Astrocyte (in vitro differentiated cells and primary cell): ENCODE results near the gene GYPC. TPM values are rescaled to one million over a fixed set of nuclear protein-coding genes. Genes with fewer than 3 reads are reported as not detected.

Experiments
- DNase-seq: peaks from one replicate; pipeline ENCODE4 v3.0.0-alpha.2; 2010; ENCODE audit warnings: low read depth
- FAIRE-seq: peaks from 2 replicates; lab custom pipeline; 2011; peaks lifted over from hg19 to GRCh38; lab: Jason Lieb, UNC
- H2AFZ ChIP-seq: 2 replicates; pipeline ENCODE4 v1.6.0; 2012; ENCODE audit warnings: low read depth, low read length, inconsistent platforms
- H3K27ac ChIP-seq: 2 replicates; pipeline ENCODE4 v1.5.1; 2011; ENCODE audit warnings: low read depth, low read length, inconsistent platforms
- H3K27me3 ChIP-seq: 2 replicates; pipeline ENCODE4 v1.6.0; 2011; ENCODE audit warnings: low read length, inconsistent platforms; ENCODE audit not compliant: insufficient read depth
- H3K36me3 ChIP-seq: 2 replicates; pipeline ENCODE4 v1.5.1; 2011; ENCODE audit warnings: low read length, inconsistent platforms; ENCODE audit not compliant: insufficient read depth
- H3K4me1 ChIP-seq: 2 replicates; pipeline ENCODE4 v1.5.1; 2011; ENCODE audit warnings: low read length, inconsistent platforms; ENCODE audit not compliant: insufficient read depth
- H3K4me2 ChIP-seq: 2 replicates; pipeline ENCODE4 v1.6.0; 2012; ENCODE audit warnings: low read length, inconsistent platforms
- H3K4me3 ChIP-seq: 2 replicates; pipeline ENCODE4 v1.5.1; 2011; ENCODE audit warnings: low read depth, mild to moderate bottlenecking, low read length, inconsistent platforms; ENCODE audit not compliant: insufficient read depth
- H3K79me2 ChIP-seq: 2 replicates; pipeline ENCODE4 v1.6.0; 2012; ENCODE audit warnings: mild to moderate bottlenecking, low read length, inconsistent platforms; ENCODE audit not compliant: insufficient read depth
- H3K9ac ChIP-seq: 2 replicates; pipeline ENCODE4 v1.6.0; 2012; ENCODE audit warnings: mild to moderate bottlenecking, low read length, inconsistent platforms
- H3K9me3 ChIP-seq: 2 replicates; pipeline ENCODE4 v1.5.1; 2012; ENCODE audit warnings: low read depth, mild to moderate bottlenecking, low read length, inconsistent platforms; ENCODE audit not compliant: insufficient read depth
- H4K20me1 ChIP-seq: 2 replicates; pipeline ENCODE4 v1.6.0; 2012; ENCODE audit warnings: low read length, inconsistent platforms; ENCODE audit not compliant: insufficient read depth
- H3K27ac Mint-ChIP-seq: one replicate; pipeline ENCODE4 v1.8.0; 2021; ENCODE audit warnings: mild to moderate bottlenecking, mixed read lengths; ENCODE audit not compliant: unreplicated experiment
- H3K27me3 Mint-ChIP-seq: one replicate; pipeline ENCODE4 v1.8.0; 2021; ENCODE audit warnings: low read depth, mixed read lengths; ENCODE audit not compliant: unreplicated experiment
- H3K36me3 Mint-ChIP-seq: one replicate; pipeline ENCODE4 v1.8.0; 2021; ENCODE audit warnings: low read depth, mixed read lengths; ENCODE audit not compliant: unreplicated experiment
- H3K4me1 Mint-ChIP-seq: one replicate; pipeline ENCODE4 v1.8.0; 2021; ENCODE audit warnings: low read depth, mixed read lengths; ENCODE audit not compliant: unreplicated experiment
- H3K4me3 Mint-ChIP-seq: one replicate; pipeline ENCODE4 v1.8.0; 2021; ENCODE audit warnings: mild to moderate bottlenecking, moderate library complexity, mixed read lengths; ENCODE audit not compliant: unreplicated experiment
- H3K9me3 Mint-ChIP-seq: one replicate; pipeline ENCODE4 v1.8.0; 2021; ENCODE audit warnings: mild to moderate bottlenecking, mixed read lengths; ENCODE audit not compliant: unreplicated experiment
- CTCF ChIP-seq: IDR thresholded peaks from 2 replicates; pipeline ENCODE4 v1.5.1; 2011; ENCODE audit warnings: low read depth, mild to moderate bottlenecking, inconsistent platforms, low read length, moderate library complexity; ENCODE audit not compliant: insufficient read depth
- EZH2 ChIP-seq: IDR thresholded peaks from 2 replicates; pipeline ENCODE4 v1.6.1; 2012; ENCODE audit warnings: mild to moderate bottlenecking, low read length, inconsistent platforms; ENCODE audit not compliant: insufficient read depth
- total RNA-seq: library from RNA; stranded (reverse); gene quantifications from 2 replicates; pipeline ENCODE4 v1.2.1, GENCODE V29; 2021

Gene GYPC
- total RNA-seq, 1 donor from 2014 or later: 29.3 TPM

- H4K20me1 ChIP-seq: no peaks in the 10 kb centered on the region
- H3K9ac ChIP-seq: no peak overlapping the region
- H3K9me3 ChIP-seq: no peaks in the 10 kb centered on the region
- Mint-ChIP-seq H3K4me1 (no peaks in the 10 kb centered on the region), H3K9me3 (no peaks in the 10 kb centered on the region), H3K27ac (no peak overlapping the region), H3K27me3 (peaks cover 12% of the 10 kb centered on the region), H3K4me3 (no peak overlapping the region), H3K36me3 (no peaks in the 10 kb centered on the region)
- FAIRE-seq (no peak), DNase-seq (no peak)
- TF ChIP-seq EZH2 (no peak), CTCF (no peak)
- H3K27ac ChIP-seq: no peak overlapping the region
- H2AFZ ChIP-seq: no peak overlapping the region
- H3K4me3 ChIP-seq: no peak overlapping the region
- no peaks in the 10 kb centered on the region for H3K36me3 ChIP-seq
- no peaks in the 10 kb centered on the region for H3K79me2 ChIP-seq
- H3K4me1 ChIP-seq: no peaks in the 10 kb centered on the region
- H3K27me3 ChIP-seq: no peaks in the 10 kb centered on the region
- no peak overlapping the region for H3K4me2 ChIP-seq
Measured at GRCh38 chr2:126635736-126636135, 20.2 kb upstream of the GYPC start.

- FAIRE-seq (no peak), DNase-seq (no peak)
- peaks cover 12% of the 10 kb centered on the region for H3K27me3 Mint-ChIP-seq
- no peaks in the 10 kb centered on the region for H3K9me3 Mint-ChIP-seq
- Histone ChIP-seq H3K4me1 (no peaks in the 10 kb centered on the region), H2AFZ (no peak overlapping the region), H3K36me3 (no peaks in the 10 kb centered on the region), H3K9me3 (no peaks in the 10 kb centered on the region), H3K79me2 (no peaks in the 10 kb centered on the region), H3K4me3 (no peak overlapping the region), H4K20me1 (no peaks in the 10 kb centered on the region), H3K27me3 (no peaks in the 10 kb centered on the region), H3K9ac (no peak overlapping the region), H3K4me2 (no peak overlapping the region), H3K27ac (no peak overlapping the region)
- no peaks in the 10 kb centered on the region for H3K36me3 Mint-ChIP-seq
- no peaks in the 10 kb centered on the region for H3K4me1 Mint-ChIP-seq
- H3K27ac Mint-ChIP-seq: no peak overlapping the region
- no peak overlapping the region for H3K4me3 Mint-ChIP-seq
- no peak for TF ChIP-seq CTCF
- TF ChIP-seq EZH2: no peak
Measured at GRCh38 chr2:126637386-126637785, 18.6 kb upstream of the GYPC start.

- H3K9me3 Mint-ChIP-seq: no peaks in the 10 kb centered on the region
- no peak overlapping the region for H2AFZ ChIP-seq
Measured at GRCh38 chr2:126638746-126639145, 17.2 kb upstream of the GYPC start.

More at GRCh38 chr2:126638746-126639145, 17.2 kb upstream of the GYPC start:
- peaks cover 14% of the 10 kb centered on the region for H3K27me3 Mint-ChIP-seq
- Histone ChIP-seq H3K9me3 (no peaks in the 10 kb centered on the region), H3K4me1 (no peaks in the 10 kb centered on the region), H4K20me1 (no peaks in the 10 kb centered on the region), H3K4me3 (no peak overlapping the region), H3K27ac (no peak overlapping the region), H3K27me3 (no peaks in the 10 kb centered on the region), H3K4me2 (no peak overlapping the region), H3K36me3 (no peaks in the 10 kb centered on the region), H3K79me2 (no peaks in the 10 kb centered on the region), H3K9ac (no peak overlapping the region)
- H3K4me3 Mint-ChIP-seq: no peak overlapping the region
- H3K36me3 Mint-ChIP-seq: no peaks in the 10 kb centered on the region
- H3K27ac Mint-ChIP-seq: no peak overlapping the region
- no peak for TF ChIP-seq CTCF
- DNase-seq: no peak
- H3K4me1 Mint-ChIP-seq: no peaks in the 10 kb centered on the region
- no peak for FAIRE-seq
